Stromal cell of bone marrow (primary cell): ENCODE data around the gene GFOD1.
"Not testable (repeated sequence)": the region's sequence is repeated elsewhere in the genome, so short reads cannot be mapped to it uniquely, and the experiment has no call there.

Experiments used
- DNase-seq: peaks from one replicate; pipeline ENCODE4 v3.0.0-alpha.2; 2012; ENCODE audit warnings: low read depth

GFOD1 gene

DNA sequence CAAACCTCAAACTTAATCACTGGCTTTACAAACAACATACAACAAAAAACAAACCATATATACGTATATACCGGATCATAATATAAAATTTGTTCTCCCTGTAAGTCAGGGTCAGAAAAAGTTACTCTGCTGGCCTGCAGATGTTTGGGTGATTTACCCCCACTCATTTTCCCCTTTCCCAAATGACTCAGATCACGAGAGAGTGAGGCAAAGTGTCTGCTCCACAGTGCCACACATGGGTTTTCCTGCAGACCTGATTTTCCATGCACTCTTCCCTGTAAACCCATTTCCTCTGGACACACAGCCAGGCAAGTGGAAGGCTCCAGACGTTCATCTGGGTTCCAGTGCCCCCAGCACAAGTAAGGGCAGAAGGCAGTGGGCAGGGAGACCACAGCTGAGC is 23.5 kb downstream of the GFOD1 start:
- DNase-seq, result no peak

DNA sequence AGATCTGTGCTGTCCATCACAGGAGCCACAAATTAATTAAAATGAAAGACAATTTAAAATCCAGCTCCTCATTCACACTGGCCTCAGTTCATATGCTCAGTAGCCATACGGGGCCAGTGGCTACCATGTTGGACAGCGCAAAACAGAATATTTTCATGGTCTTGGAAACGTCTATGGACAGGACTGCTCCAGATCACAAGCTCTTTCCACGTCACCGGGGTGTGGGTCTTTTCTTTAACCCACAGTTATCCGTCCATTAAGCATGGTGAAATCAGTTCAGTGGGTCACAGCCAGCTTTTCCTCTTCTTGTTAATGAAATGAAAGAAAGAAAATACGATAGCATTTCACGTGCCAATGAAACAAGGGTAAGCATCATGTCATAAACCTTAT is 24.1 kb downstream of the GFOD1 start:
- no peak for DNase-seq

DNA sequence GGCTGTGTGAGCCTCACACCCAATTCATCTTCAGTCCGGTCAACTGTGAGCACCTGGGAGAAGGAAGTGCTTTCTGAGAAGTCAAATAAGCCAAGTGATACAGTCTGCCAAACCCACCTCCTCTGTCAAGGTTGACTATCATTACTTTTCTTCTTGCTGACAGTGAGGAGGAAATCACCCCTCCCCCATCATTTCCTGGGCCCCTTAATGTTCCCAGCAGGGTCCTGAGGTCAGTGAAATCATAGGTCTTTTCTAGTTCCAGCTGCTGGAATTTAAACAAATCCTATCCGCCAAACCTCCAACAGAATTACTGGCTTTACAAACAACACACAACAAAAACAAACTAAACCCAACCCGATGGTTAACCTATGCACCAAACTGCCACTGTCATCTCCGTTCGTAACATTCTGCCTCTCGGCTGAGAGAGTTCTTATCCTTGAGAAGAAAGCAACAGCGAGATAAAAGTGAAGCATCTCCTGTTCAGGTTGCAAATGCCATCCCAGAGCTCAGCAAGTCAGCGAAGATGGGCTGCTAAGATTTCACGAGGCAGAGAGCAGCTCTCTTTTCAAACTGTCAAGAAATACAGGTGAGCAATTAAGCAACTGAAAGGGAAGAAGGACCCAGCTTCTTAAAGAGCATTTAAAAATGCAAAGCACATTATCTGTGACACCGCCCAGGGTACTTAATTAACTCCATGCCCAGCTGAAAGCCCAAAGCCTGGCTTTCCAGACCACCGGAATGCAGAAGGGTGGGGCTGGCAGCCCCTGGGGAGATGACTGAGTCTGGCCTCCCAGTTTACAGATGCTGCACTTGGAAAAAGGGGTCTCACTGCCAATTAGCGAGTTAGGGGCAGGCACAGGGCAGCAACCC is 24.7 kb downstream of the GFOD1 start:
- no peak for DNase-seq

- DNase-seq, result no peak
Observed at GRCh38 chr6:13461805-13462204, 25.6 kb downstream of the GFOD1 start.

DNA sequence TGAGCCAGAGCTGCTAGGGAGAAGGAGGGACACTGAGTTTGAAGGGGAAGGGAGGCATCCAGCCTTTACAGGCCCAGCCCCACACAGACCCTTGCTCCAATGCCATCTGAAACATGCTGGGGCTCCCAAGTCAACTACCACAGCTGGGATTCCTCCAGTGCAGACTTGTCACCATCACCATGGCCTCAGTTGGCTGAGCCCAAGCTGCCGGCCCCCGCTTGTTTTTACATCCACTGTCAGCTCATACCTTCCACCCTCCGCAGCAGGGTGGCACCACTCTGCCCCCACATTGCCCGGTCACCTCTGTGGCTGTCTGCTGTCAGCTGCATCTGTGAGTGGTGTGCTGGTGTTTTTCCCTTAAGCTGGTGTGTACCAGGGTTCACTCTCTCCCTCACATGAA is 26.1 kb downstream of the GFOD1 start:
- no peak for DNase-seq

- DNase-seq, result not testable (repeated sequence)
Observed at GRCh38 chr6:13460289-13460688, 27.1 kb downstream of the GFOD1 start.

DNA sequence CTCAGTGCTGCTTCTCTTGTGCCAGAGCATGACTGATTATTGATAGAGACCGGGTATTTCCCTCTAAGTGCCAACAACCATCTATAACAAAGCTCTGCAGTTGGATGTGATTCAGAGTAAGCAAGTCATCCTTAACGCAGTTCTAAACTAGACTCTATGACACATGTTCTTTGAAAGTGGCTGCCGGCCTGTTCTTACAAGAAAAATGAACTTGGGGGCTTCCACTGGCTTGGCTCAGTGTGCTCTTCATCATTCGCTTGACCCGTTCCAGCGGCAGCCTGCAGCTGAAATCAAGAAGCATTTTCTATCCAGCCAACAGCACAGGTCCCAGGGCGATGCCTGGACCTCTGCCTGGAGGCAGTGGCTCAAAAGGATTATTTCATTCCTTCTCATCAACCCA is 29.8 kb downstream of the GFOD1 start:
- peak; percentile 25 for DNase-seq

- no peak for DNase-seq
Observed at GRCh38 chr6:13455552-13455966, 31.8 kb downstream of the GFOD1 start.

- peak; percentile 29 for DNase-seq
Observed at GRCh38 chr6:13454286-13455221, 32.8 kb downstream of the GFOD1 start.

GRCh38 chr6:13453771-13454251 is 33.6 kb downstream of the GFOD1 start:
- DNase-seq, result no peak

DNA sequence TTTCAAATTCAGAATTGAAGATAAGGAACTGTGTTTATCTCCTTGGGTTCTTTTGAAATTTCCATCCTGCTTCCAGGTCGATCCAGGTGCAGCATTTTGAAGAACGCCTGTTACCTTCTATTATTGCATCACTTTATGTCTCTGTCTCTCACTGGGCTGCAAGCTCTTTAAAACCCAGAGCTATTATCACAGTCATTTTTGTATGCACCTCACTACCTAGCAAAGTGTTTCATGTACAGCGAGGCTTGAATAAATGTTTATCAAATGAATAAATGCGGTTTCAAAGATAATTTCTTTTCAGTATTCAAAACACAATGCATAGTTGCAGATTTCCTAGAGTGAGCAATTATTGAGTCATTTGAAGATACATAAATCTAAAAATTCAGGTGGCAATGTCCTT is 34.2 kb downstream of the GFOD1 start:
- DNase-seq, result no peak

DNA sequence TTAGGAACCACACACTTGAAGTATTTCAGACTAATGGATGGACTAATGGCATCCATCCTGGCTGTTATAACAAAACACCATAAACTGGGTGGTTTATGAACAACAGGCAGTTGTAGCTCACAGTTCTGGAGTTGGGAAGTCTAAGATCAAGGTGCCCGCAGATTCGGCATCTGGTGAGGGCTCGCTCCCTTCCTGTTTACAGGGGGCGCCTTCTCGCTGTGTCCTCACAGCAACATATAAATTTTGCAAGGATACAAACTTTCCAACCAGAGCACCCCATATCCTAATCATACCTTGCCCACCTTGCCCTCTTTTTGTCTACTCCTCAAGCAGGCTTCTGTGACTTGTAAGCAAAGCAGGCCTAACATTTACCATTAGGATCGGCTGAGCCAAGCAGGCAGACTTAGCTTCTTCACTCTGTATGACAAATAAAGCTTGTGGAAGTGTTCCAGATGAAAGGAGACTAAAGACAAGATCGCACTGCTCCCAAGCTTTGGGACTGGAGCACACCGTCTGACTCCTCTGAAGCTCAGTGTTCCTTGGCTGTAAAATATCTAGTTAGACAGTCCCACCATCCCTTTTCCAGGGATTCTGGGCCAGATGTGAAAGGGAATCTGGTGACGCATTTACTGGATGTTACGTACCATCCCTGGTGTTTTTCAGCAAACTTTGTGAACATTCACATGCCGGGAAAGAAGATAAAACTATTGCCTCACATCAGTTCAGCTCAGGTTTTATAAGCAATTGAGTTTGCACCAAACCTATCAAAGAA is 34.9 kb downstream of the GFOD1 start:
- no peak for DNase-seq

DNA sequence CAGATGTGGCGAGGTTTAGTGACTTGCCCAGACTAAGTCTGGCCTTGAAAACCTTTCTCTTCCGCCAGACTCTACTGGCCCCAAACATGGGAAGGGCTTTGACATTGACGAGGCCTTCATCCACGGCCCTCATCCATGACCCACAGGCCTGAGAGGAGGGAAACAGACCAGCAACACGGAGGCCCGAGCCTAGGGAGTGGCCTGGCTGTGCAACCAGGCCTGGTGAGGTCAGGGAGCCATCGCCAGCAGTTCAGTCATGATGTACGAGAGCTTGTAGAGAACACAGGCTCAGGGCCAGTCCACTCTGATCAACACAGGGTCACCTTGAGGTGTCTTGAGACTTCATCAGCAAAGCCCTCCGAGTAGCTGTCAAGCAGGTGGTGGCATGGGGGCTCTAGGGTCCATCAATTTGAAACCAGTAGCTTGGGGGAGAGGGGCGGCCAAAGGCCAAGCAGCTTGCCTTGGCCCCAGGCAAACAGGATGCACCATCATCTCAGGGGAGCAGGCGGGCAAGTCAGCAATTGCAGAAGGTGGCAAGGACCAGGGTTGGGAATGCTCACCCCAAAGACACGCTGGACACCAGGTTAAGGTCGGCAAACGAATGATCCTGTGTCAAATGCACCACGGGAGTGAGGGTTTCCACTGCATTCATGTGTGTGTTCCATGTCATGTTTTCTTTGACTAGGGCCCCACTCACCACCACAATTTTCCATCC is 36.1 kb downstream of the GFOD1 start:
- no peak for DNase-seq

DNA sequence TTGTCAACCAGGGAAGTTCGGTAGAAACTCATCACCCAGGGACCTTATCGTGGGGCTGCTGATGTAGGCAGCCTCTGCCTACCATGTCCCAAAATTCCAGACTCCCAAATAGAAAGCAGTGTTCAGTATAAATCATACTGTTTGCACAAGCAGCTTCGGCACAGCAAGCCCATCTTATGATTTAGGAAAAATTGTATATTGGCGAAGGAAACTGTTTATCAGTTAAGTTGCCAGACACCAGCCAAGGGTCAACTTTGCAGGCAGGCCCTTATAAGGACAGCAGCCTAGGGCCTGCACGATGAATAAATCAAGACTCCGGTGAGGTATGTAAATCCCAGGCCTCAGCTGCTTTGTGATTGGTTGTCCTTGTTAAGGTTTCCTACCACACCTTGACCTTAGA is 36.8 kb downstream of the GFOD1 start:
- DNase-seq, result no peak

- no peak for DNase-seq
Observed at GRCh38 chr6:13447949-13448724, 39.3 kb downstream of the GFOD1 start.

- DNase-seq, result no peak
Observed at GRCh38 chr6:13446381-13446780, 41.0 kb downstream of the GFOD1 start.

GRCh38 chr6:13445744-13446115 is 41.7 kb downstream of the GFOD1 start:
- DNase-seq, result no peak

- DNase-seq, result no peak
Observed at GRCh38 chr6:13445005-13445743, 42.2 kb downstream of the GFOD1 start.

DNA sequence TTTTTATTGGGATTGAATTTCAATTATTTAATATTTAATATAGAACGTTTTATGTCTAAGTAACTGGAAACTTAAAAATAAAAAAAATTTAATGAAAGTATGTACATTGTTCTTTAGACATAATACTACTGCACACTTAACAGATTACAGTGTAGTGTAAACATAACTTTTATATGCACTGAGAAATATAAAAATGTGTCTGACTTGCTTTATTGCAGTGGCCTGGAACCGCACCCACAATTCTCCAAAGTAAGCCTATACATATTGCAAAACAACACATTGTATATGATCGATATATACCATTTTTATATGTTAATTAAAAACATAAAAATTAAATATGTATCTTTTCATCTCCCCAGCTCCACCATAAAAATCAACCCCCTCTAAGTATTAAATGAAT is 42.8 kb downstream of the GFOD1 start:
- DNase-seq, result no peak

DNA sequence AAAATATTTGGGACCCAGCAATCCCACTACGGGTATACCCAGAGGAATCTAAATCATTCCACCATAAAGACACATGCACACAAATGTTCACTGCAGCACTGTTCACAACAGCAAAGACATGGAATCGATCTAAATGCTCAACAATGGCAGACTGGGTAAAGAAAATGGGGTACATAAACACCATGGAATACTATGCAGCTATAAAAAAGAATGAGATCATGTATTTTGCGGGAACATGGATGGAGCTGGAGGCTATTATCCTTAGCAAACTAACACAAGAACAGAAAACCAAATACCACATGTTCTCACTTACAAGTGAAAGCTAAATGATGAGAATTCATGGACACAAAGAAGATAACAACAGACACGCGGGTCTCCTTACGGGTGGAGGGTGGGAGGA is 43.4 kb downstream of the GFOD1 start:
- DNase-seq, result not testable (repeated sequence)
